ENCODE data around the gene ABHD5.
"Not testable (repeated sequence)": the region's sequence is repeated elsewhere in the genome, so short reads cannot be mapped to it uniquely, and the experiment has no call there.

The ABHD5 gene

GRCh38 chr3:43690400-43691119, at the start of gene ABHD5:
ABHD5 (plus strand) TSS chr3:43690938; CDS start chr3:43690993, 55 bp downstream.
- DNase-seq: peak; percentile 94

- DNase-seq: no peak
Observed at GRCh38 chr3:43641306-43642114, 49.2 kb upstream of the ABHD5 start.

GRCh38 chr3:43644443-43644842, 46.3 kb upstream of the ABHD5 start:
- no peak for DNase-seq

DNA sequence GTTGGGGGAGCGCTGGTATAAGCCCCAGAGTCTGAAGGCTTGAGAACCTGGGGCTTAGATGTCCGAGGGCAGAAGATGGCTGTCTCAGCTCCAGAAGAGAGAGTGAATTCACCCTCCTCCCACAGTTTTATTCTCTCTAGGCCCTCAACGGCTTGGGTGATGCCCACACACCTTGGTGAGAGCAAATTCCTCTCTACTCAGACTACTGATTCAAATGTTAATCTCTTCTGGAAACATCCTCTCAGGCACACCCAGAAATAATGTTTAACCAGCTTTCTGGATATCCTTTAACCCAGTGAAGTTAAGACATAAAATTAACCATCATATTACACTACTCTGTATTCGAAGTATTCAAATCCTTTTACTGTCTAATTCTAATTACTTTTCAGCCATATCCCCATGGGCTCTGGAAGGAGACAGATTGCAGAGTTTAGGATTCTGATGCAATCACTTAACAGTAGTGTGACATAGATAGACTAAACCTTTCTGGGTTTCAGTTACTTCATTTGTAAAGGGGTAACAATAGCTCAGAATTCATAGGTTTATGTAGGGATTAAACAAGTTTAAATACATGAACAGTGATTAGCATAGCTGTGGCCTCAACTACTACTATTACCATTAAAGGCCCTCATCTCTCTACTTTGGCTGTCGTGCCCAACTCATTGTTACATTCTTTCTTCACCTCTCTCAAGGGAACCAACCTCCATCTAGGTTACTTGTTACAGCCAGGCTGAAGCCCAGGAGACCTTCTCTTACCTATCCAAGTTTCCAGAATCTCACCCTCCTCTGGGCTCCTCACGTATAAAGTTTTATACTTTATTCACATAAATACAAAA, 43.2 kb upstream of the ABHD5 start:
- DNase-seq: no peak

- DNase-seq: no peak
Observed at GRCh38 chr3:43648957-43649356, 41.8 kb upstream of the ABHD5 start.

DNA sequence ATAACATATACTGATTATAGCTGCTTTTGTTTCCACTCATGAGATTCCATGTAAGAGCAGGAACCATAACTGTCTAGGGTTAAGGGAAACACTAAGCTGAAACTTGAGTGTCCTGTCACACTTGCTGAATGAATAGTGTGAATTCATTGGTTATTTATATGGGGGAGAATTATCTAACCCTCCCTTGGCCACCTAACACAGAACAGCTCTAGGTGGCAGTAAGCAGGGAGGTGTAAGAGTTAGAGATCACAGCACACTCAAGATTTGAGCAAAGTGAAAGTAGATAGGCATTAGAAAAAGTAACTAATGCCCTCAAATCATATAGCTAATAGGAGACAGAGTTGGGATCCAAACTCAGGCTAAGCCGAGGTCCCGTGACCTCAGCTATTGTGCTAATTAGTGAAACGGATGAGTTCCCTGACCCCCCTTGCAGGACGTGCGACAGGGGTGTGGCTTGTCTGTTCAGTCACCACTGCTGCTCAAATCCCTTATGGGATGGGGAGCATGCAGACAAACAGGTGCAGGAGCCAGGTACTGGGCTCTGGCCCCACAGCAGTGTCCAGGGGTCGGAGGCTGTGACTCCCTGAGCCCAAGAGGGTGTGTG, 41.3 kb upstream of the ABHD5 start:
- DNase-seq: no peak

DNA sequence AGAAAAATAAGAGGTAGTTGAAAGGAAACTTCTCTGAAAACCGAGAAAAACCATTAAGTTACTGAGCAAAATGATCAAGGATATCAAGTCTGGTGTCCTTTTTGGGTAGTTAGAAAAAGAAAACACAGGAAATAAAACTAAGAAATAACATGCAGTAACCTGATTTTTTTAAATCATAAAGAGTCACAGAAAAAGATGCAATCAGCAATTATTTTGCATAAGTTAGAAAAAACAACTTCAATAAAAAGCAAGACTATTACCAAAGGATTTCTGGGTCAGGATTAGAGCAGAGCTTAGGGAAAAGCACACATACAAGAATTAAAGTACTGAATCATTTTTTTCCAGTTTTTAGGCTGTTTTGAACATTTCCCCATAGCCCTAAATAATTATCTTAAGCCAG, 40.4 kb upstream of the ABHD5 start:
- no peak for DNase-seq

DNA sequence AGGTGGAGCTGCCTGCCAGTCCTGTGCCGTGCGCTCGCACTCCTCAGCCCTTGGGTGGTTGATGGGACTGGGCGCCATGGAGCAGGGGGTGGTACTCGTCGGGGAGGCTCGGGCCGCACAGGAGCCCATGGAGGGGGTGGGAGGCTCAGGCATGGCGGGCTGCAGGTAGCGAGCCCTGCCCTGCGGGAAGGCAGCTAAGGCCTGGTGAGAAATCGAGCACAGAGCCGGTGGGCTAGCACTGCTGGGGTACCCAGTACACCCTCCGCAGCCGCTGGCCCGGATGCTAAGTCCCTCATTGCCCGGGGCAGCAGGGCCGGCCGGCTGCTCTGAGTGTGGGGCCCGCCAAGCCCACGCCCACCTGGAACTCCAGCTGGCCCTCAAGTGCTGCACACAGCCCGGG, 34.3 kb upstream of the ABHD5 start:
- not testable (repeated sequence) for DNase-seq

DNA sequence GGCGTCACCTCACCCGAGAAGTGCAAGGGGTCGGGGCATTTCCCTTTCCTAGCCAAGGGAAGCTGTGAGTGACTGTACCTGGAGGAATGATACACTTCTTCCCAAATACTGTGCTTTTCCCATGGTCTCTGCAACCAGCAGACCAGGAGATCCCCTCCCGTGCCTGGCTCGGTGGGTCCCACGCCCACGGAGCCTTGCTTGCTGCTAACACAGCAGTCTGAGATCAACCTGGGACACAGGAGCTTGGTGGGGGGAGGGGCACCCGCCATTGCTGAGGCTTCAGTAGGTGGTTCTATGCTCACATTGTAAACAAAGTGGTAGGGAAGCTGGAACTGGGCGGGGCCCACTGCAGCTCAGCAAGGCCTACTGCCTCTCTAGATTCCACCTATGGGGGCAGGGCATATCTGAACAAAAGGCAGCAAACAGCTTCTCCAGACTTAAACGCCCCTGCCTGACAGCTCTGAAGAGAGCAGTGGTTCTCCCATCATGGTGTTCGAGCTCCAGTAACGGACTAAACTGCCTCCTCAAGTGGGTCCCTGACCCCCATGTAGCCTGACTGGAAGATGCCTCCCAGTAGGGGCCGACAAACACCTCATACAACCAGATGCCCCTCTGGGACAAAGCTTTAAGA, 31.4 kb upstream of the ABHD5 start:
- DNase-seq: no peak

DNA sequence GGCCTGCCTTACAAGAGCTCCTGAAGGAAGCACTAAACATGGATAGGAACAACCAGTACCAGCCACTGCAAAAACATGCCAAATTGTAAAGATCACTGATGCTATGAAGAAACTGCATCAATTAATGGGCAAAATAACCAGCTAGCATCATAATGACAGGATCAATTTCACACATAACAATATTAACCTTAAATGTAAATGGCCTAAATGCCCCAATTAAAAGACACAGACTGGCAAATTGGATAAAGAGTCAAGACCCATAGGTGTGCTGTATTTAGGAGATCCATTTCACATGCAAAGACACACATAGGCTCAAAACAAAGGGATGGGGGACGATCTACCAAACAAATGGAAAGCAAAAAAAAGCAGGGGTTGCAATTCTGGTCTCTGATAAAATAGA, 29.4 kb upstream of the ABHD5 start:
- not testable (repeated sequence) for DNase-seq

DNA sequence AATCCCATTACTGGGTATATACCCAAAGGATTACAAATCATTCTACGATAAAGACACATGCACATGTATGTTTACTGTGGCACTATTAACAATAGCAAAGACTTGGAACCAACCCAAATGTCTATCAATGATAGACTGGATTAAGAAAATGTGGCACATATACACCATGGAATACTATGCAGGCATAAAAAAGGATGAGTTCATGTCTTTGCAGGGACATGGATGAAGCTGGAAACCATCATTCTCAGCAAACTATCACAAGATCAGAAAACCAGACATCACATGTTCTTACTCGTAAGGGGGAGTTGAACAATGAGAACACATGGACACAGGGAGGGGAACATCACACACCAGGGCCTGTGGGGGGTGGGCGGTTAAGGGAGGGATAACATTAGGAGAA, 25.7 kb upstream of the ABHD5 start:
- not testable (repeated sequence) for DNase-seq

DNA sequence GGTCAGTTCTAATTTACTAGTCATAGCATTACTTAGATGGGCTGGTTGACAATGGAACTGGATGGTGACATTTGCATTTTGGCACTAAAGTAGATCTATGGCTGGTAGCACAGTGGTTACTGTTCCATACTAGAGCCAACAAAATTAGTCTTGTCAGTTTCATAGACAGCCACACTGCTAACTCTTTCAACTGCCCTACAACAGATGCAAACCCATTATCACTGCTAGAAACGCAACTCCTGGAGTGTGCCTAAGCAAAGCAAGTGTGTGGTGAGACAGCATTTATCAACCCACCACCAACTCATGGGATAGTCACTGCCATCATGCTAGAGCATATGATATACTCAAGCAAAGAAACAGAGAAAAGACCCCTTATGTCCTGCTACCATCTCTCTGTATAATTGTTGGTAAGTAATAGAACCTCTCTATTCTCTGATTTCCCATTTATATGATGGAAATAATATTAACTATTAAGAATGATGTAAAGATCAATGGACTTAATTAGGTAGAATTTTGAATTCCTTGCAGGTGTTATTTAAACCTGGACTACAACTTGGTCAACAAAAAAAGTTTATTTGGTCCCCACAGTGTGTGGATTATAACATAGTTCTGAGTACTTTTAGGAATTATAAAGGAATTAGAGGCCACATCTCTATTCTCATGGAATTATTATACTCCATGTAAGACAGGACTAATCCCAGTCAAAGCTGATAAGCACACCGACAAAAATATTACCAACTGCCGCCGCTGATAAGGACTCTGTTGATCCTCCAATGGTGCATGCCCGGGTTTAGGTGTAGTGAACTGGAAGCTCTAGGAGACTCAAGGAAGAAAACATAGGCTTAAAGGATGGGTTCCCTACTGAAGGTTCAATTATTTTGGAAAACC, 19.9 kb upstream of the ABHD5 start:
- no peak for DNase-seq

- DNase-seq: no peak
Observed at GRCh38 chr3:43674345-43675085, 16.2 kb upstream of the ABHD5 start.

DNA sequence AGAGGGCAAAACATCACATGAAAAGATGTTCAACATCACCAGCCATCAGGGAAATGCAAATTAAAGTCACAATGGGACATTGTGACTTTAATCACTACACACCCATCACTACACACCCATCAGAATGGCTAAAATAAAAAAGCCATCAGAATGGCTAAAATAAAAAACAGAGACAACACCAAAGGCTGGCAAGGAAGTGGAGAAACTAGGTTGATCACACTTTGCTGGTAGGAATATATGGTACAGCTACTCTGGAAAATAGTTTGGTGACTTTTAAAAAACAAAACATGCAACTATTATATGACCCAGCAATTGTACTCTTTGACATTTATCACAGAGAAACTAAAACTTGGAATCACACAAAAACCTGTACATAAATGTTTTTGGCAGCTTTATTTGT, 15.1 kb upstream of the ABHD5 start:
- no peak for DNase-seq

- DNase-seq: no peak
Observed at GRCh38 chr3:43676441-43676840, 14.3 kb upstream of the ABHD5 start.

DNA sequence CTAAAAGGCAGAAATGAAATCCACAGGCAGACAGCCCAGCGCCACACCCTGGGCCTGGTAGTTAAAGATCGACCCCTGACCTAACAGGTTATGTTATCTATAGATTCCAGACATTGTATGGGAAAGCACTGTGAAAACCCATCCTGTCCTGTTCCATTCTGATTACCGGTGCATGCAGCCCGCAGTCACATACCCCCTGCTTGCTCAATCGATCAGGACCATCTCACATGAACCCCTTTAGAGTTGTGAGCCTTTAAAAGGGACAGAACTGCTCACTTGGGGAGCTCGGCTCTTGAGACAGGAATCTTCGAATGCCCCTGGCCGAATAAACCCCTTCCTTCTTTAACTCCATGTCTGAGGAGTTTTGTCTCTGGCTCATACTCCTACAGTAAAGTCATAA, 12.4 kb upstream of the ABHD5 start:
- DNase-seq: not testable (repeated sequence)

DNA sequence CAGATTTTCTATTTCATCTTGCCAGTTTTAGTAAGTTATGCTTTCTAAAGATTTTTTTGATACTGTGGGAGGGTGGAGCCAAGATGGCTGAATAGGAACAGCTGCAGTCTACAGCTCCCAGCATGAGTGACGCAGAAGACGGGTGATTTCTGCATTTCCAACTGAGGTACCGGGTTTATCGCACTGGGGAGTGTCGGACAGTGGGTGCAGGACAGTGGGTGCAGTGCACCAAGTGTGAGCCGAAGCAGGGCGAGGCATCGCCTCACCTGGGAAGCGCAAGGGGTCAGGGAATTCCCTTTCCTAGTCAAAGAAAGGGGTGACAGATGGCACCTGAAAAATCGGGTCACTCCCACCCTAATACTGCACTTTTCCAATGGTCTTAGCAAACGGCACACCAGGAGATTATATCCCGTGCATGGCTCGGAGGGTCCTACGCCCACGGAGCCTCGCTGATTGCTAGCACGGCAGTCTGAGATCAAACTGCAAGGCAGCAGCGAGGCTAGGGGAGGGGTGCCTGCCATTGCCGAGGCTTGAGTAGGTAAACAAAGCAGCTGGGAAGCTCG, 11.8 kb upstream of the ABHD5 start:
- not testable (repeated sequence) for DNase-seq

GRCh38 chr3:43680857-43681256, 9.9 kb upstream of the ABHD5 start:
- DNase-seq: not testable (repeated sequence)

- DNase-seq: no peak
Observed at GRCh38 chr3:43684944-43685343, 5.8 kb upstream of the ABHD5 start.

DNA sequence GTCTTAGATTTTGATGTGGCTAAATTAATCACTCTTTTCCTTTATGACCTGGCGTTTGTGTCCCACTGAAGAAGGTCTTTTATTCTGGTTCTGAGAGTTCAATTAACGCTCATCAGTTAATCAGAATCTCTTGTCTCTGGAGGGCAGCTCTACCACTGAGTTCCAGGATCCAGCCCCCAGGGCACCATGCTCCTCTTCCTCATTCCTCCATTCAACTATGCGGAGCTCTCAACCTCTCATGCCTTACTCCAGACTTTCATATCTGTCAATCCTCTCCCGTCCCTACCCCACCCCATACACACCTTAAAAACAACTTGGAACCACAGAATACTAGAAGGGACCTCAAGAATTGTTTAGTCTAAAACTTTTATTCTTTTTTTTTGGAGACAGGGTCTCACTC, 4.8 kb upstream of the ABHD5 start:
- no peak for DNase-seq
